GM12864 (cell line): ENCODE results near the gene TYRP1.

Experiments
- DNase-seq: peaks from one replicate; pipeline ENCODE4 v3.0.0-alpha.2; 2011; ENCODE audit warnings: low read depth
- H3K4me3 ChIP-seq: 2 replicates; pipeline ENCODE4 v1.5.1; 2011; ENCODE audit warnings: mild to moderate bottlenecking, low read depth, low read length, control low read depth
- CTCF ChIP-seq: IDR thresholded peaks from 2 replicates; pipeline ENCODE4 v1.5.1; 2011; ENCODE audit warnings: low read depth, mild to moderate bottlenecking, moderate library complexity, low read length, control low read depth, inconsistent platforms; ENCODE audit errors: missing control alignments

The TYRP1 gene

GRCh38 chr9:12693141-12693540 is at the start of gene TYRP1:
TSS of gene TYRP1 (plus strand) at chr9:12693385. CDS start at chr9:12693997, 612 bp downstream.
- no peak within 1 kb of the TSS for H3K4me3 ChIP-seq
- no peak for TF ChIP-seq CTCF
- DNase-seq, result no peak

- no peak overlapping the region for H3K4me3 ChIP-seq
- no peak for DNase-seq
Measured at GRCh38 chr9:12643686-12644085, 49.5 kb upstream of the TYRP1 start.

GRCh38 chr9:12648925-12649324 is 44.3 kb upstream of the TYRP1 start:
- DNase-seq, result no peak
- TF ChIP-seq CTCF, result no peak
- H3K4me3 ChIP-seq, result no peak overlapping the region

More at GRCh38 chr9:12643686-12644085, 49.5 kb upstream of the TYRP1 start:
- no peak for TF ChIP-seq CTCF

- no peak for DNase-seq
- no peak overlapping the region for H3K4me3 ChIP-seq
- no peak for TF ChIP-seq CTCF
Measured at GRCh38 chr9:12651125-12651524, 42.1 kb upstream of the TYRP1 start.

GRCh38 chr9:12652973-12653372 is 40.2 kb upstream of the TYRP1 start:
- H3K4me3 ChIP-seq, result no peak overlapping the region
- DNase-seq, result no peak
- no peak for TF ChIP-seq CTCF

- no peak for DNase-seq
- no peak for TF ChIP-seq CTCF
- no peak overlapping the region for H3K4me3 ChIP-seq
Measured at GRCh38 chr9:12656803-12657202, 36.4 kb upstream of the TYRP1 start.

- no peak for TF ChIP-seq CTCF
- DNase-seq, result no peak
- H3K4me3 ChIP-seq, result no peak overlapping the region
Measured at GRCh38 chr9:12657233-12657632, 36.0 kb upstream of the TYRP1 start.
